GM19035 (cell line): ENCODE data around the gene CNTN4.
A peak's percentile ranks its signal among the peaks of the same experiment; 100 is the strongest.

ENCODE experiments used
- ATAC-seq: cut with Tn5 transposase; IDR thresholded peaks from one replicate; pipeline ENCODE4 v1.9.1; 2021; ENCODE audit not compliant: unreplicated experiment

CNTN4 gene

GRCh38 chr3:3015185-3016089 is 916.8 kb downstream of the CNTN4 start:
- ATAC-seq: peak; percentile 68

- no peak for ATAC-seq
Observed at GRCh38 chr3:3016226-3016625, 917.6 kb downstream of the CNTN4 start.

- ATAC-seq: no peak
Observed at GRCh38 chr3:3020209-3020608, 921.5 kb downstream of the CNTN4 start.

GRCh38 chr3:3023111-3023745 is 924.6 kb downstream of the CNTN4 start:
- no peak for ATAC-seq

GRCh38 chr3:3027976-3028567 is 929.4 kb downstream of the CNTN4 start:
- peak; percentile 86 for ATAC-seq

GRCh38 chr3:3031326-3031725 is 932.7 kb downstream of the CNTN4 start:
- no peak for ATAC-seq

GRCh38 chr3:3037156-3037555 is 938.5 kb downstream of the CNTN4 start:
- no peak for ATAC-seq

- no peak for ATAC-seq
Observed at GRCh38 chr3:3038201-3038991, 939.7 kb downstream of the CNTN4 start.

- ATAC-seq: no peak
Observed at GRCh38 chr3:3053974-3054373, 955.3 kb downstream of the CNTN4 start.

GRCh38 chr3:3059645-3060044 is 961.0 kb downstream of the CNTN4 start:
- no peak for ATAC-seq

GRCh38 chr3:3064297-3064696 is 965.6 kb downstream of the CNTN4 start:
- no peak for ATAC-seq

GRCh38 chr3:3065876-3066275 is 967.2 kb downstream of the CNTN4 start:
- no peak for ATAC-seq

GRCh38 chr3:3066378-3066777 is 967.7 kb downstream of the CNTN4 start:
- ATAC-seq: peak; percentile 60

- no peak for ATAC-seq
Observed at GRCh38 chr3:3066910-3067309, 968.2 kb downstream of the CNTN4 start.

- ATAC-seq: no peak
Observed at GRCh38 chr3:3068358-3068881, 969.8 kb downstream of the CNTN4 start.

- no peak for ATAC-seq
Observed at GRCh38 chr3:3069723-3070122, 971.1 kb downstream of the CNTN4 start.

GRCh38 chr3:3071136-3071535 is 972.5 kb downstream of the CNTN4 start:
- no peak for ATAC-seq

- peak; percentile 51 for ATAC-seq
Observed at GRCh38 chr3:3074551-3075257, 976.0 kb downstream of the CNTN4 start.

GRCh38 chr3:3080309-3080708 is 981.6 kb downstream of the CNTN4 start:
- ATAC-seq: no peak
